Mesangial cell (primary cell): ENCODE data around the gene GGNBP2. TPM values are rescaled to one million over a fixed set of nuclear protein-coding genes. Genes with fewer than 3 reads are reported as not detected.

ENCODE experiments used
- total RNA-seq: library from RNA; depleted of rRNA; stranded (reverse); fragments of >200 nt; gene quantifications from 2 replicates; pipeline ENCODE4 v1.2.3, GENCODE V29; 2015

GGNBP2 gene, protein sequence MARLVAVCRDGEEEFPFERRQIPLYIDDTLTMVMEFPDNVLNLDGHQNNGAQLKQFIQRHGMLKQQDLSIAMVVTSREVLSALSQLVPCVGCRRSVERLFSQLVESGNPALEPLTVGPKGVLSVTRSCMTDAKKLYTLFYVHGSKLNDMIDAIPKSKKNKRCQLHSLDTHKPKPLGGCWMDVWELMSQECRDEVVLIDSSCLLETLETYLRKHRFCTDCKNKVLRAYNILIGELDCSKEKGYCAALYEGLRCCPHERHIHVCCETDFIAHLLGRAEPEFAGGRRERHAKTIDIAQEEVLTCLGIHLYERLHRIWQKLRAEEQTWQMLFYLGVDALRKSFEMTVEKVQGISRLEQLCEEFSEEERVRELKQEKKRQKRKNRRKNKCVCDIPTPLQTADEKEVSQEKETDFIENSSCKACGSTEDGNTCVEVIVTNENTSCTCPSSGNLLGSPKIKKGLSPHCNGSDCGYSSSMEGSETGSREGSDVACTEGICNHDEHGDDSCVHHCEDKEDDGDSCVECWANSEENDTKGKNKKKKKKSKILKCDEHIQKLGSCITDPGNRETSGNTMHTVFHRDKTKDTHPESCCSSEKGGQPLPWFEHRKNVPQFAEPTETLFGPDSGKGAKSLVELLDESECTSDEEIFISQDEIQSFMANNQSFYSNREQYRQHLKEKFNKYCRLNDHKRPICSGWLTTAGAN
- 24.9 and 36.0 TPM in 2 replicates for total RNA-seq

DNA sequence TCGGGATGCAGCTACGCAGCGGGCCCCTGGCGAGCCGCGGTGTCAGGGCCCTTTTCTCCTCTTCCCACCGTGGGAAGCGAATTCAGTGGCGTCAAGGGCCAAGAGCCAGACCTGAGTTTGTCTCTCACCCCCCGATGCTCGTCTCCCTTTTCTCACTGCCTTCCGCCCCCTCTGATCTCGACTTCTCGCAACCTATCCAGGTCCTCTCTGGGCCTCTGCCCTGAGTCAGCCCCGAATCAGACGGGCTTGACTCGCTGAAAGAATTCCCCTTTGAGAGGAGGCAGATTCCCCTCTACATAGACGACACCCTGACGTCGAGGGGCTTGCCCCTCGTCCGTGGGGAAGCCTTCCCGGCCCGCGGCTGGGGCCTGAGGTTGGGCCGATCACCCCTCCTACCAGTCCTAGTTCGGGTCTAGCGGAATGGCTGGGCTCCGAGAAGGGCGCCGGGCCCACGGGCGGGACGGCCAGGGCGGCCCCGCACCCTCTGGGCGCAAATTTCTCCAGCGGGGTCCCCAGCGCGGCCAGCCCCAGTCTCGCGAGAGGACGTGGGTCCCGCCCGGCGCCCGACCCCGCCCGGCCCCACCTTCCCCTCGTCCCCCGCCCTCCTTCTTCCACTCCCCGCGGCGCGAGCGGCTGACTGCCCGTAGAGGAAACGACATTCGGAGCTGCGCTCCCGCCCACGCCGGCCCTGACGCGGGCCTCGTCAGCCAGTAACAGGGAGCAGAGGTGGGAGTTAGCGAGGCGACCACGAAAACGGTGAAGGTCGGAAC, at the start of gene GGNBP2:
Gene GGNBP2, plus strand, starts transcription at position 613 of the 770 bp plus-strand sequence. CDS start 806 bp downstream, outside the sequence.

DNA sequence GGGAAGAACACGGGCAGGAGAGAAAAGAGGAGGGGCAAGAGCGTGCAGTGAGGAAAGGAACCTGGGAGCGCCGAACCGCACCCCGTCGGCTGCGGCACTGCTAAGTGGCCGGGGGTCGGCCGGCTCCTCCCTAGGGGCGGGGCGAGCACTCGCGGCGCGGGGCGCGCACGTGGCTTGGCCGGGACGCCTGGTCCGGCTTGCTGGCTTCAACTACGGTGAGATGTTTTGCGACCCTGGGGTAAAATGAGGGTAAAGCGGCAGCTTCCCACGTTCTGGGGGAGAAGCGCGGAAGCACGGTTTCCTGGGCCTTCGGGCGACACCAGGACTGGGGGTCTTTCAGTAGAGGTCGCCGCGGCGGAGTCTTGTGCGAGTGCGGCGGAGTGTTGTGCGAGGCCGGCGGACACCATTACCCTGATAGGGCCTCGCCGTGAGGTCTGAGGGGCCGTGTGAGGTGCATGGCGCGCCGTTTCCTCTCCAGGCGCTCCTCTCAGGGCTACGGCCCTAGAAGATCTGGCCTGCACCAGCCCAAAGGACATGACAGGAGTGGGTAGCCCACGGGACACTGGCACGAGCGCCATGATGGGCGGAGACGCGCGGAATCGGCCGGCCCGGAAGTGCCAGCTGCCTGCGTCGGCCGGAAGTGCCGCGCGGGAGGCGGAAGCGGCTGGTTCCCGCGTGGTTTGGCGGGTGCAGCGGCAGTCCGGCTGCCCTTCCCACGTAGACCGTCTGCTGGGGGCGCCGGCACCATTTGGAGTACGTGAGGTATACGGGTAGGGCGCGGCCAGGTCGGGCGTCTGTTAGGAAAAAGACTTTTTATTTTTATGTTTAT, 9.7 kb upstream of the GGNBP2 start, which contains the start of the genes MYO19 and PIGW:
Gene MYO19, minus strand, starts transcription at position 29 of the 829 bp plus-strand sequence. CDS start 2,330 bp downstream, outside the sequence.
Gene PIGW, plus strand, starts transcription at position 148 of the 829 bp plus-strand sequence. CDS start 2,115 bp downstream, outside the sequence.

DNA sequence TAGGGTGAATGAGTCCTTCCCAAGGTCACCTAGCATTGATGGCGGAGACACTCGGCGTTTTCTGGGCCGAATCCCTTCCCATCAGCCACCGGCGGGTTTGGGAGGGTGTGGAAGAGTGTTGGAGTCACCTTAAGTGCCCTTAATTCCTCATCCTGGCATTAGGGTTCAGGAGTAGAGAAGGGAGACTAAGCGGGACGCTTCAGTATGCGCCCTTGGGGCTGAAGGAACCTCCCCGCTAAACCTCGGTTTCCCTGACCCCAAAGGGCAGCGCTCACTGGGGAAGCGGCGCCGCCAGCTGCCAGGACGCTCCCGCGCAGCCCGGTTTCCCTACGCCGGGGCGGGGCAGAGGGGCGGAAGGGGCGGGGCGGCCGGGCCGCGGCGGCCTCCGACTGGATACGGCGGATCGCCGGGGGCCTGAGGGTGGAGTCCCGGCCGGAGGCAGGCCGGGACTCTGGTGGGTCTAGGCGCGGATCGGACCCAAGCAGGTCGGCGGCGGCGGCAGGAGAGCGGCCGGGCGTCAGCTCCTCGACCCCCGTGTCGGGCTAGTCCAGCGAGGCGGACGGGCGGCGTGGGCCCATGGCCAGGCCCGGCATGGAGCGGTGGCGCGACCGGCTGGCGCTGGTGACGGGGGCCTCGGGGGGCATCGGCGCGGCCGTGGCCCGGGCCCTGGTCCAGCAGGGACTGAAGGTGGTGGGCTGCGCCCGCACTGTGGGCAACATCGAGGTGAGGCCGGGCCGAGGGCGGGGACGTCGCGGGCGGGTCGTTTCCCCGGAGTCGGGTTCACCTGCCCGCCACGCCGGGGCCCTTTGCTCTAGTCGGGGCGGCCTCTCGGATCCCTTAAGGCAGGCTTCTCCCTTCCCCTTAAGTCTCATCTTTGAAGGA, 47.0 kb downstream of the GGNBP2 start, which contains the start of gene DHRS11:
Gene DHRS11, plus strand, starts transcription at position 446 of the 882 bp plus-strand sequence. Its CDS starts 131 bp downstream, at position 577.

DNA sequence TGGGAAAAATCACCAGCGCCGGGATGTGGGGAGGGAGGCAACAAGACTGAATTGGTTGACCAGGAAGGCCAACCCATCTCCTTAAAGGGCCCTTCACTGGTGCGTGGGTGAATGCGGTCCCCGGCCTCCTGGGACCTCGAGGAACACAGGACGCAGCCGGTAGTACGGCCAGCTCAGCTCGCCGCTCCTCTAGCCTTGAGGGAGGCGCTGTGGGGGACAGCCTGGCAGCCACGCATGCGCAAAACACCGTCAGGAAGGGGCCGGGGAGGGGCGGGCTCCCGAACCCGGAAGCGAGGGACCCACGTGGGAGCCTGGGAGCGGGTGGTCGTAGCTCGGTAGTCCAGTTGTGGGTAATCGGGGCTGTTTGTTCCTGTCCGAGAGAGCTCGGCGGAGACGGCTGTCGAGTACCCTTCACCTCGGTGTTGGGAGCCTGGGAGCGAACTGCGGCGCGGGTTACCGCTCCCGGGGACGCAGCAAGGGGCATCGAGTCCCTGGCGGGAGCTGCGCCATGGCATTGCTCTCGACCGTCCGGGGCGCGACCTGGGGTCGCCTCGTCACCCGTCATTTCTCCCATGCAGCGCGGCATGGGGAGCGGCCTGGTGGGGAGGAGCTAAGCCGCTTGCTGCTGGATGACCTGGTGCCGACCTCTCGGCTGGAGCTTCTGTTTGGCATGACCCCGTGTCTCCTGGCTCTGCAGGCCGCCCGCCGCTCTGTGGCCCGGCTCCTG, 56.7 kb downstream of the GGNBP2 start, which contains the start of gene MRM1:
Gene MRM1, plus strand, starts transcription at position 281 of the 727 bp plus-strand sequence. Its CDS starts 228 bp downstream, at position 509.

Other genes starting within 250 kb of the GGNBP2 start
- gene TBC1D3G, start 221.0 kb upstream of the GGNBP2 start, total RNA-seq = not detected in 2 replicates
- gene TBC1D3H, start 156.5 kb upstream of the GGNBP2 start, total RNA-seq = not detected in 2 replicates
- gene ZNHIT3, start 58.2 kb upstream of the GGNBP2 start, total RNA-seq = 33.5 and 38.1 TPM in 2 replicates
- gene MYO19, start 10.1 kb upstream of the GGNBP2 start, total RNA-seq = 48.7 and 95.5 TPM in 2 replicates
- 4.6 and 9.9 TPM in 2 replicates for gene PIGW, start 9.9 kb upstream of the GGNBP2 start, total RNA-seq
- gene DHRS11, start 47.0 kb downstream of the GGNBP2 start, total RNA-seq = 10.6 and 10.8 TPM in 2 replicates
- 5.5 and 11.1 TPM in 2 replicates for gene MRM1, start 56.7 kb downstream of the GGNBP2 start, total RNA-seq